ENCODE data around the gene CCDC157. TPM values are rescaled to one million over a fixed set of nuclear protein-coding genes. Genes with fewer than 3 reads are reported as not detected.

Gene CCDC157
- total and polyA plus RNA-seq, 10 of the 15 experiments (the other 5 are each of a cell fraction or from before 2014, with no cell fraction given) = 0.10 to 2.8 (median 1.2) TPM

- TF ChIP-seq SREBF1 (IDR thresholded peaks at IDR 0.05; ENCODE audit: low read length) (no peak), RBBP5 (conservative IDR thresholded peaks at IDR 0.05) (no peak), NFIC (IDR thresholded peaks at IDR 0.05; ENCODE audit: low read depth, low read length) (no peak), ZBTB40 (IDR thresholded peaks at IDR 0.05; ENCODE audit: borderline replicate concordance) (no peak)
- TF ChIP-seq, protein P1, sequence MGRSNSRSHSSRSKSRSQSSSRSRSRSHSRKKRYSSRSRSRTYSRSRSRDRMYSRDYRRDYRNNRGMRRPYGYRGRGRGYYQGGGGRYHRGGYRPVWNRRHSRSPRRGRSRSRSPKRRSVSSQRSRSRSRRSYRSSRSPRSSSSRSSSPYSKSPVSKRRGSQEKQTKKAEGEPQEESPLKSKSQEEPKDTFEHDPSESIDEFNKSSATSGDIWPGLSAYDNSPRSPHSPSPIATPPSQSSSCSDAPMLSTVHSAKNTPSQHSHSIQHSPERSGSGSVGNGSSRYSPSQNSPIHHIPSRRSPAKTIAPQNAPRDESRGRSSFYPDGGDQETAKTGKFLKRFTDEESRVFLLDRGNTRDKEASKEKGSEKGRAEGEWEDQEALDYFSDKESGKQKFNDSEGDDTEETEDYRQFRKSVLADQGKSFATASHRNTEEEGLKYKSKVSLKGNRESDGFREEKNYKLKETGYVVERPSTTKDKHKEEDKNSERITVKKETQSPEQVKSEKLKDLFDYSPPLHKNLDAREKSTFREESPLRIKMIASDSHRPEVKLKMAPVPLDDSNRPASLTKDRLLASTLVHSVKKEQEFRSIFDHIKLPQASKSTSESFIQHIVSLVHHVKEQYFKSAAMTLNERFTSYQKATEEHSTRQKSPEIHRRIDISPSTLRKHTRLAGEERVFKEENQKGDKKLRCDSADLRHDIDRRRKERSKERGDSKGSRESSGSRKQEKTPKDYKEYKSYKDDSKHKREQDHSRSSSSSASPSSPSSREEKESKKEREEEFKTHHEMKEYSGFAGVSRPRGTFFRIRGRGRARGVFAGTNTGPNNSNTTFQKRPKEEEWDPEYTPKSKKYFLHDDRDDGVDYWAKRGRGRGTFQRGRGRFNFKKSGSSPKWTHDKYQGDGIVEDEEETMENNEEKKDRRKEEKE (IDR thresholded peaks at IDR 0.05) = no peak
- no peak overlapping the region for H3K9ac ChIP-seq (ENCODE audit: control insufficient read depth, insufficient read depth, low read length)
- no peaks in the 10 kb centered on the region for H3K79me2 ChIP-seq (ENCODE audit: control insufficient read depth, insufficient read depth, low read length)
- H3K4me2 ChIP-seq (ENCODE audit: control insufficient read depth, insufficient read depth) = no peak overlapping the region
- H3K4me3 ChIP-seq = no peak overlapping the region
- no peaks in the 10 kb centered on the region for H3K36me3 ChIP-seq (ENCODE audit: control insufficient read depth in 2 of 2, insufficient read depth in 2 of 2, low read length in 1 of 2)
- ChIA-PET POLR2A (interaction anchor here (0.5 to 1.2 kb wide), 4 partner anchors 17 to 236 kb away, joined by 3 to 6 read pairs (median 4); no protein-coding TSS in a partner anchor), CTCF (interaction anchor here (0.7 to 2.9 kb wide), 2 partner anchors 25 to 111 kb away, joined by 3 to 12 read pairs; partner anchors contain the start of gene CASTOR1), SMC1A (ENCODE audit: uncharacterized antibody, unreplicated experiment) (no interaction called here), RAD21 (ENCODE audit: unreplicated experiment) (no interaction called here)
- H4K20me1 ChIP-seq (ENCODE audit: control insufficient read depth, insufficient read depth) = no peaks in the 10 kb centered on the region
- ATAC-seq (no peak), DNase-seq (ENCODE audit: low read depth, low spot score) (no peak), FAIRE-seq (no peak)
- in situ Hi-C loops (cut with MboI) (no loop called here), intact Hi-C loops (cut with micrococcal nuclease; ENCODE audit: unreplicated experiment) (no loop called here)
- no TSS peak for BruUV-seq (replicated peaks)
- H3K27ac ChIP-seq (ENCODE audit: control insufficient read depth, insufficient read depth) = no peak overlapping the region
- H3K27me3 ChIP-seq (replicated peaks in 1 of 2; ENCODE audit: control insufficient read depth in 2 of 2, insufficient read depth in 2 of 2, low read length in 1 of 2) = peaks cover 4 to 9% of the 10 kb centered on the region in 2 experiments
- H2AFZ ChIP-seq (ENCODE audit: control insufficient read depth, low read depth, low read length) = no peak overlapping the region
- WGBS (ENCODE audit: insufficient coverage, insufficient replicate concordance, low lambda C conversion rate, missing lambda C conversion rate) = 66% methylated on average over 24 of the region's 25 CpGs
- H3K4me1 ChIP-seq (ENCODE audit: control insufficient read depth, insufficient read depth, low read length) = peaks cover 5% of the 10 kb centered on the region; the same call in 1 of the 2 replicates
- no peaks in the 10 kb centered on the region for H3K9me3 ChIP-seq (replicated peaks; ENCODE audit: control insufficient read depth, insufficient read depth, low read length)
Observed at GRCh38 chr22:30398685-30399680, 42.2 kb downstream of the CCDC157 start.
